Tibial artery (tissue), 4 donors: ENCODE data around the gene KIF23.

Experiments
- DNase-seq, 2 donors: peaks; one replicate each; pipeline ENCODE4 v3.0.0-alpha.2; 2019
- H3K27ac ChIP-seq, 2 donors: fragments of 200-600 bp; sonication (generic) in 1 of 2; 1 replicate in 1 of 2; 2 replicates in 1 of 2; pipeline ENCODE4 v1.5.1; 2018 to 2019; ENCODE audit warnings: mild to moderate bottlenecking in 1 of 2
- H3K27me3 ChIP-seq, 2 donors: fragments of 200-600 bp; sonication (generic) in 1 of 2; one replicate each; pipeline versions ENCODE4 v1.5.1 to v1.6.0; 2016 to 2019
- H3K36me3 ChIP-seq, 3 donors: fragments of 200-600 bp; sonication (generic) in 2 of 3; one replicate each; pipeline ENCODE4 v1.5.1; 2016 to 2019; ENCODE audit warnings: mild to moderate bottlenecking in 2 of 3
- H3K4me1 ChIP-seq, 4 donors: fragments of 200-600 bp; sonication (generic) in 2 of 4; 1 replicate in 3 of 4; 2 replicates in 1 of 4; pipeline ENCODE4 v1.5.1; 2016 to 2019
- H3K4me3 ChIP-seq, 2 donors: fragments of 200-600 bp; sonication (generic) in 1 of 2; 1 replicate in 1 of 2; 2 replicates in 1 of 2; pipeline ENCODE4 v1.5.1; 2018 to 2019; ENCODE audit warnings: mild to moderate bottlenecking in 2 of 2
- H3K9me3 ChIP-seq, 3 donors: fragments of 200-600 bp; sonication (generic) in 1 of 3; one replicate each; pipeline ENCODE4 v1.5.1; 2016 to 2019
- intact Hi-C: fragments of 100-400 bp; cut with DNase I; formaldehyde crosslinking; loops from one replicate; pipeline ENCODE4 v1.15.0; 2023; ENCODE audit warnings: low total_unique reads
- TF ChIP-seq, protein P1 (sequence below), 2 experiments: fragments of 200-600 bp in 1 of 2; fragments of 450-650 bp in 1 of 2; IDR thresholded peaks; one replicate each; pipeline ENCODE4 v1.5.1; 2017 to 2019; ENCODE audit warnings: antibody characterized with exemption in 2 of 2, mild to moderate bottlenecking in 1 of 2, moderate library complexity in 1 of 2

The KIF23 gene

DNA sequence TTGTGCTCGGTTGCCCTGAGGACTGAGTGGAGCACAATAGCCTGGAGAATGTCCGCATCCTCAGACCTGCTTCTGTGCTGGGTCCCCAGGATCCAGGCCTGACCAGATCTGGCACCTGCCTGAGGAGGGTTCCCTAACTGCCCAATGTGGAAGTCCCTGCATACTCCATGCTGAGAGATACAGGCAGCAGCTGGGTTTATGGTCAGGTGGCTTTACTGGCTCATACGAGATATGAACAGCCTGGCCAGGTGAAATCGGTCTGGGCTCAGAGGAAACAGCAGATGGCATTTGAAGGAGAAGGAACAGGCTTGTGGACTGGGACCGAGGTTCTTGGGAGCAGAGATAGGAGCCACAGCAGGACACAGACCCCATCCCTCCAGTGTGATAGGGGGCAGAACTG lies 18.2 kb upstream of the KIF23 start:
- Histone ChIP-seq H3K4me1 (peaks cover 0 to 10% (median 5%) of the 10 kb centered on the region in 4 donors), H3K9me3 (no peaks in the 10 kb centered on the region), H3K27me3 (no peaks in the 10 kb centered on the region), H3K36me3 (peaks cover 0 to 11% (median 0%) of the 10 kb centered on the region in 3 donors), H3K27ac (no peak overlapping the region), H3K4me3 (no peak overlapping the region)
- DNase-seq: no peak
- TF ChIP-seq, protein P1, sequence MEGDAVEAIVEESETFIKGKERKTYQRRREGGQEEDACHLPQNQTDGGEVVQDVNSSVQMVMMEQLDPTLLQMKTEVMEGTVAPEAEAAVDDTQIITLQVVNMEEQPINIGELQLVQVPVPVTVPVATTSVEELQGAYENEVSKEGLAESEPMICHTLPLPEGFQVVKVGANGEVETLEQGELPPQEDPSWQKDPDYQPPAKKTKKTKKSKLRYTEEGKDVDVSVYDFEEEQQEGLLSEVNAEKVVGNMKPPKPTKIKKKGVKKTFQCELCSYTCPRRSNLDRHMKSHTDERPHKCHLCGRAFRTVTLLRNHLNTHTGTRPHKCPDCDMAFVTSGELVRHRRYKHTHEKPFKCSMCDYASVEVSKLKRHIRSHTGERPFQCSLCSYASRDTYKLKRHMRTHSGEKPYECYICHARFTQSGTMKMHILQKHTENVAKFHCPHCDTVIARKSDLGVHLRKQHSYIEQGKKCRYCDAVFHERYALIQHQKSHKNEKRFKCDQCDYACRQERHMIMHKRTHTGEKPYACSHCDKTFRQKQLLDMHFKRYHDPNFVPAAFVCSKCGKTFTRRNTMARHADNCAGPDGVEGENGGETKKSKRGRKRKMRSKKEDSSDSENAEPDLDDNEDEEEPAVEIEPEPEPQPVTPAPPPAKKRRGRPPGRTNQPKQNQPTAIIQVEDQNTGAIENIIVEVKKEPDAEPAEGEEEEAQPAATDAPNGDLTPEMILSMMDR (IDR thresholded peaks at IDR 0.05): no peak
- intact Hi-C loops: loop anchor here (2.0 to 10.0 kb wide), 2 partner anchors 241 to 337 kb away; no protein-coding TSS in a partner anchor

- intact Hi-C loops: loop anchor here (10.0 kb wide), 1 partner anchor 244 kb away; no protein-coding TSS in a partner anchor
- TF ChIP-seq, protein P1 (IDR thresholded peaks at IDR 0.05): no peak
- no peaks in the 10 kb centered on the region for H3K27me3 ChIP-seq
- H3K9me3 ChIP-seq: no peaks in the 10 kb centered on the region
- no peak for DNase-seq
- no peak overlapping the region for H3K4me3 ChIP-seq
- no peak overlapping the region for H3K27ac ChIP-seq
- H3K36me3 ChIP-seq: peaks cover 0 to 11% (median 0%) of the 10 kb centered on the region in 3 donors
- peaks cover 0 to 14% (median 5%) of the 10 kb centered on the region in 4 donors for H3K4me1 ChIP-seq
Observed at GRCh38 chr15:69398491-69398891, 15.7 kb upstream of the KIF23 start.

- H3K27me3 ChIP-seq: no peaks in the 10 kb centered on the region
- H3K4me3 ChIP-seq: no peak overlapping the region
- peaks cover 0 to 11% (median 0%) of the 10 kb centered on the region in 3 donors for H3K36me3 ChIP-seq
- DNase-seq: no peak
- H3K9me3 ChIP-seq: no peaks in the 10 kb centered on the region
- peaks cover 0 to 11% (median 0%) of the 10 kb centered on the region in 4 donors for H3K4me1 ChIP-seq
- TF ChIP-seq, protein P1 (IDR thresholded peaks at IDR 0.05): no peak
- intact Hi-C loops: no loop called here
- no peak overlapping the region for H3K27ac ChIP-seq
Observed at GRCh38 chr15:69400850-69401249, 13.3 kb upstream of the KIF23 start.

DNA sequence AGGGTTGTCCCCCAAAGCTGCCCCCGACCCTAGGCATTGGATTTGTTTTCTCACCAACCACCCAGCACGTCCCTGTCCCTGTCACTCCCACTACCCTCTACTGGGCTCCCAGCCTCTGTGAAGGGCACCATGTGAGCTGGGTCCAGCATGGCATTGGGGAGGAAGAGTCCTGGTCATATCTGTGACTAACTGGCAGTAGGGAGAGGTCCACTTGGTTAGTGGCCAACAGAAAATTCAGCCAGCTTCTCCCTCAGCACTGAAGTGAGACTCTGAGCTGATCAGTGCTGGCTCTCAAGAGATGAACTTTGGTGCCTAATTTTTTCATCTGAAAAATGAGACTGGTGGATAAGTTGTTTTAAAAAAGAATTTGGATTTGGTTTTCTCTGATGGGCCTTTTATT lies 11.3 kb upstream of the KIF23 start:
- intact Hi-C loops: no loop called here
- Histone ChIP-seq H3K27ac (no peak overlapping the region), H3K27me3 (no peaks in the 10 kb centered on the region), H3K4me1 (peaks cover 0 to 14% (median 0%) of the 10 kb centered on the region in 4 donors), H3K9me3 (no peaks in the 10 kb centered on the region), H3K36me3 (no peaks in the 10 kb centered on the region), H3K4me3 (no peak overlapping the region)
- DNase-seq: no peak
- TF ChIP-seq, protein P1 (IDR thresholded peaks at IDR 0.05): no peak

GRCh38 chr15:69403594-69403993 lies 10.6 kb upstream of the KIF23 start:
- H3K4me3 ChIP-seq: no peak overlapping the region

More at GRCh38 chr15:69403594-69403993, 10.6 kb upstream of the KIF23 start:
- H3K36me3 ChIP-seq: no peaks in the 10 kb centered on the region
- no peaks in the 10 kb centered on the region for H3K27me3 ChIP-seq
- intact Hi-C loops: no loop called here
- peaks cover 0 to 22% (median 0%) of the 10 kb centered on the region in 4 donors for H3K4me1 ChIP-seq
- TF ChIP-seq, protein P1 (IDR thresholded peaks at IDR 0.05): no peak
- no peak for DNase-seq
- no peaks in the 10 kb centered on the region for H3K9me3 ChIP-seq
- H3K27ac ChIP-seq: no peak overlapping the region
